Tibial nerve (tissue), 4 donors: ENCODE results near the gene JAKMIP1. TPM values are rescaled to one million over a fixed set of nuclear protein-coding genes. Genes with fewer than 3 reads are reported as not detected.

Experiments used
- DNase-seq, 2 donors: peaks; one replicate each; pipeline ENCODE4 v3.0.0-alpha.2; 2019; ENCODE audit warnings: low spot score in 2 of 2
- H3K27ac ChIP-seq, 4 donors: fragments of 200-600 bp; sonication (generic) in 3 of 4; one replicate each; pipeline ENCODE4 v1.5.1; 2017 to 2019; ENCODE audit warnings: mild to moderate bottlenecking in 1 of 4
- H3K27me3 ChIP-seq, 2 donors: fragments of 200-600 bp; sonication (generic) in 1 of 2; one replicate each; pipeline versions ENCODE4 v1.5.1 to v1.6.0; 2017 to 2019
- H3K36me3 ChIP-seq, 3 donors: fragments of 200-600 bp; sonication (generic); one replicate each; pipeline ENCODE4 v1.5.1; 2018 to 2019
- H3K4me1 ChIP-seq, 4 donors: fragments of 200-600 bp; sonication (generic) in 3 of 4; one replicate each; pipeline ENCODE4 v1.5.1; 2017 to 2019
- H3K4me3 ChIP-seq, 4 donors: fragments of 200-600 bp; sonication (generic) in 3 of 4; one replicate each; pipeline ENCODE4 v1.5.1; 2017 to 2019; ENCODE audit warnings: mild to moderate bottlenecking in 1 of 4, moderate library complexity in 1 of 4
- H3K9me3 ChIP-seq, 4 donors: fragments of 200-600 bp; sonication (generic) in 3 of 4; one replicate each; pipeline ENCODE4 v1.5.1; 2017 to 2019
- EP300 ChIP-seq, 2 donors: sonication (generic); formaldehyde crosslinking; IDR thresholded peaks; one replicate each; pipeline ENCODE4 v1.6.1; 2017; ENCODE audit warnings: antibody characterized with exemption in 2 of 2, mild to moderate bottlenecking in 1 of 2
- POLR2A ChIP-seq, 2 donors: fragments of 450-650 bp; IDR thresholded peaks; one replicate each; pipeline ENCODE4 v1.6.1; 2017; ENCODE audit warnings: antibody characterized with exemption in 2 of 2, mild to moderate bottlenecking in 2 of 2, moderate library complexity in 2 of 2
- WGBS, 2 donors: methylation state at CpG; one replicate each; pipeline ENCODE4 v1.1.5; 2018; 5-methylcytosine and 5-hydroxymethylcytosine counted together
- total RNA-seq, 4 donors: library from RNA; depleted of rRNA; stranded (reverse); fragments of >200 nt; gene quantifications; one replicate each; pipeline ENCODE4 v1.1.0, GENCODE V29; 2016
- TF ChIP-seq, protein P1 (sequence below), 5 experiments: fragments of 200-600 bp in 3 of 5; fragments of 450-650 bp in 2 of 5; sonication (generic) in 3 of 5; IDR thresholded peaks; one replicate each; pipeline ENCODE4 v1.5.1; 2016 to 2019; ENCODE audit warnings: antibody characterized with exemption in 5 of 5, mild to moderate bottlenecking in 3 of 5, moderate library complexity in 2 of 5

JAKMIP1 gene
- total RNA-seq, 4 donors from 2014 or later: 0.30 to 2.5 (median 1.2) TPM

- TF ChIP-seq EP300 (IDR thresholded peaks at IDR 0.05): no peak
- TF ChIP-seq, protein P1, sequence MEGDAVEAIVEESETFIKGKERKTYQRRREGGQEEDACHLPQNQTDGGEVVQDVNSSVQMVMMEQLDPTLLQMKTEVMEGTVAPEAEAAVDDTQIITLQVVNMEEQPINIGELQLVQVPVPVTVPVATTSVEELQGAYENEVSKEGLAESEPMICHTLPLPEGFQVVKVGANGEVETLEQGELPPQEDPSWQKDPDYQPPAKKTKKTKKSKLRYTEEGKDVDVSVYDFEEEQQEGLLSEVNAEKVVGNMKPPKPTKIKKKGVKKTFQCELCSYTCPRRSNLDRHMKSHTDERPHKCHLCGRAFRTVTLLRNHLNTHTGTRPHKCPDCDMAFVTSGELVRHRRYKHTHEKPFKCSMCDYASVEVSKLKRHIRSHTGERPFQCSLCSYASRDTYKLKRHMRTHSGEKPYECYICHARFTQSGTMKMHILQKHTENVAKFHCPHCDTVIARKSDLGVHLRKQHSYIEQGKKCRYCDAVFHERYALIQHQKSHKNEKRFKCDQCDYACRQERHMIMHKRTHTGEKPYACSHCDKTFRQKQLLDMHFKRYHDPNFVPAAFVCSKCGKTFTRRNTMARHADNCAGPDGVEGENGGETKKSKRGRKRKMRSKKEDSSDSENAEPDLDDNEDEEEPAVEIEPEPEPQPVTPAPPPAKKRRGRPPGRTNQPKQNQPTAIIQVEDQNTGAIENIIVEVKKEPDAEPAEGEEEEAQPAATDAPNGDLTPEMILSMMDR (IDR thresholded peaks at IDR 0.05): no peak
- no peak for TF ChIP-seq POLR2A (IDR thresholded peaks at IDR 0.05)
- WGBS, 2 donors: 94% methylated on average over 12 of the region's 12 CpGs
Measured at GRCh38 chr4:6058531-6059374, 141.6 kb downstream of the JAKMIP1 start.

DNA sequence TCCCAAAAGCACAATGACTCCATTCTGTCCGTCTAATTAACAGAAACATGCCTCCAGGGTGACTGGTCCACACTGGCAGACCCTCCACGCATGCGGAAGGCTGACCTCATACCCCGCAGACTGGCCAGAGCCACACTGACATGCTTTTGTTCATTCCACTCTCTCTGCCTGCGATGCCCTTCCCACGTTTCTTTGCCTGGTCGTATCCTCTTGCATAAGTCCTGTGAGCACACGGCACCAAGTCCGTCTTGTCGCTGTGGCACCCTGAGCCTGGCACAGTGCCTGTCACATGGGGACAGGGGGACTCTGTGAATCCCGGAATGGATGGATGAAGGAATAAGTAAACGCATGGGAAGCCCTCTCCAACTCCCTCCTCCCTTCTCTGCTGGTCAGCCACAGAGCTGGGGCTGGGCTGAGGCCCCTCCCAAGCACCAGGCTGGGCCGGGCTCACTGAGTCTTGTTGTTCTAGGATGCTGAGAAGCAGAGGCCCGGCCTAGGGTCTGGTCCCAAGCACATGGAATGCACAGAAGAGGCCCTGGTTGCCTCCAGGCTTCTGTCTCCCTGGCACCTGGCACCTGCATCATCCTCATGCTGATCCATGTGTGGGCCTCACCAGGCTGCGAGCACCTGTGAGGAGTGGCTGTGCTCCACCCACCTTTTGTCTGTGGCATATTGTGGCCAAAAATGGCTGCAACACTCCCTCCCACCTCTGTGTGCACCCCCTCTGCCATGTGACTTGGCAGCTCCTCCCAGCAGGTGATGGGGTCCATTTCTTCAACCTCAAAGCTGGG, 143.2 kb downstream of the JAKMIP1 start:
- TF ChIP-seq EP300 (IDR thresholded peaks at IDR 0.05) (no peak), POLR2A (IDR thresholded peaks at IDR 0.05) (no peak)
- TF ChIP-seq, protein P1 (IDR thresholded peaks at IDR 0.05): no peak
- H3K36me3 ChIP-seq: no peaks in the 10 kb centered on the region
- no peaks in the 10 kb centered on the region for H3K4me1 ChIP-seq
- 61% methylated on average over 12 to 15 of the region's 15 CpGs for WGBS, 2 donors
- DNase-seq: no peak
- H3K4me3 ChIP-seq: no peak overlapping the region
- H3K27me3 ChIP-seq: no peaks in the 10 kb centered on the region
- no peak overlapping the region for H3K27ac ChIP-seq
- peaks cover 0 to 47% (median 6%) of the 10 kb centered on the region in 4 donors for H3K9me3 ChIP-seq

More at GRCh38 chr4:6058531-6059374, 141.6 kb downstream of the JAKMIP1 start:
- no peak for DNase-seq
- Histone ChIP-seq H3K4me3 (no peak overlapping the region), H3K9me3 (peaks cover 0 to 47% (median 6%) of the 10 kb centered on the region in 4 donors), H3K27ac (no peak overlapping the region), H3K36me3 (no peaks in the 10 kb centered on the region), H3K4me1 (no peaks in the 10 kb centered on the region), H3K27me3 (no peaks in the 10 kb centered on the region)

GRCh38 chr4:6055436-6055835, 144.9 kb downstream of the JAKMIP1 start:
- H3K4me1 ChIP-seq: no peaks in the 10 kb centered on the region
- WGBS, 2 donors: 78 to 89% methylated on average over 4 of the region's 4 CpGs
- DNase-seq: no peak
- H3K36me3 ChIP-seq: no peaks in the 10 kb centered on the region
- H3K9me3 ChIP-seq: peaks cover 0 to 36% (median 6%) of the 10 kb centered on the region in 4 donors
- H3K27me3 ChIP-seq: no peaks in the 10 kb centered on the region
- H3K27ac ChIP-seq: no peak overlapping the region
- no peak overlapping the region for H3K4me3 ChIP-seq
- TF ChIP-seq, protein P1 (IDR thresholded peaks at IDR 0.05): no peak
- TF ChIP-seq POLR2A (IDR thresholded peaks at IDR 0.05) (no peak), EP300 (IDR thresholded peaks at IDR 0.05) (no peak)

GRCh38 chr4:6055030-6055429, 145.3 kb downstream of the JAKMIP1 start:
- DNase-seq: no peak
- no peak overlapping the region for H3K4me3 ChIP-seq
- 74 to 80% methylated on average over 4 of the region's 4 CpGs for WGBS, 2 donors

More at GRCh38 chr4:6055030-6055429, 145.3 kb downstream of the JAKMIP1 start:
- Histone ChIP-seq H3K27me3 (no peaks in the 10 kb centered on the region), H3K4me1 (no peaks in the 10 kb centered on the region), H3K36me3 (no peaks in the 10 kb centered on the region), H3K27ac (no peak overlapping the region), H3K9me3 (peaks cover 0 to 32% (median 6%) of the 10 kb centered on the region in 4 donors)
- TF ChIP-seq POLR2A (IDR thresholded peaks at IDR 0.05): no peak
- no peak for TF ChIP-seq EP300 (IDR thresholded peaks at IDR 0.05)
- TF ChIP-seq, protein P1 (IDR thresholded peaks at IDR 0.05): no peak
